GM19023 (cell line): ENCODE results near the gene CLEC2L.

Source experiments
- ATAC-seq: cut with Tn5 transposase; IDR thresholded peaks from one replicate; pipeline ENCODE4 v1.9.1; 2021; ENCODE audit warnings: mild to moderate bottlenecking, moderate library complexity; ENCODE audit not compliant: unreplicated experiment

Gene CLEC2L

GRCh38 chr7:139523199-139523941 lies at the start of gene CLEC2L:
CLEC2L (plus strand) TSS chr7:139523685; CDS start chr7:139523928, 243 bp downstream.
- no peak for ATAC-seq

- no peak for ATAC-seq
Observed at GRCh38 chr7:139476139-139476538, 47.3 kb upstream of the CLEC2L start.

- no peak for ATAC-seq
Observed at GRCh38 chr7:139476891-139477290, 46.6 kb upstream of the CLEC2L start.

DNA sequence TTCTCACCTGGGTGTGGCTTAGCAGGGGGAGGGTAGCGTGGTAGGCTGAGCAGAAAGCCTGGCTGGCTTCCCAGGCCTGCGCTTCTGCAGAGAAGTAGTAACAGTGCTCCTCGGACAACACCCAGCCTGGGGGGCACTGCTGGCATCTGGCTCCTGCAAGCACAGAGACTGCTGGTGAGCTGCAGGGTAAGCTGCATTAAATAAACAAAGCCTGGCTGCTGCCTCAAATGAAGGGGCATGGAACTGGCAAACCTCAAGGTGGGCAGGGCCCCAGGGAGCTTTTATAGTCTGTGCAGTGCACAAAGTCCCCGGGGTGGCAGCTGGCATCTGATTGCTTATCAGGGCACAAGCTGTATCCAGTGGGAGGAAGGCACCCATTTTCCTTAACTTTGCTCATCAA lies 43.9 kb upstream of the CLEC2L start:
- no peak for ATAC-seq

DNA sequence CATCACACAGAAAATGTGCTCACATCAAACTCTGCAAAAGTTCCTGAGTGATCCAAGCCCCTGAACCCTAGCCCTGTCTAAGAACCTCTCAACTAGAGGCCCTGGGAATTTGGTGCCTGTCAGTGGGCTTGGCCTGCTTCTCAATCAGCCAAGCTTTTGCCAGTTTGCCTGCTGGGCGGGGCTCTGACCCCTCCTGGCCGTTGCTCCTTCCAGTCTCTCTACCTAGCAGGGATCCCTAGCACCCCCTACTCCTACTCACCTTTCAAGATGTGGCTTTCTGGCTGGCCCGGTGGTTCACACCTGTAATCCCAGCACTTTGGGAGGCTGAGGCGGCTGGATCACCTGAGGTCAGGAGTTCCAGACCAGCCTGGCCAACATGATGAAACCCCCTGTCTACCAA lies 42.1 kb upstream of the CLEC2L start:
- no peak for ATAC-seq

DNA sequence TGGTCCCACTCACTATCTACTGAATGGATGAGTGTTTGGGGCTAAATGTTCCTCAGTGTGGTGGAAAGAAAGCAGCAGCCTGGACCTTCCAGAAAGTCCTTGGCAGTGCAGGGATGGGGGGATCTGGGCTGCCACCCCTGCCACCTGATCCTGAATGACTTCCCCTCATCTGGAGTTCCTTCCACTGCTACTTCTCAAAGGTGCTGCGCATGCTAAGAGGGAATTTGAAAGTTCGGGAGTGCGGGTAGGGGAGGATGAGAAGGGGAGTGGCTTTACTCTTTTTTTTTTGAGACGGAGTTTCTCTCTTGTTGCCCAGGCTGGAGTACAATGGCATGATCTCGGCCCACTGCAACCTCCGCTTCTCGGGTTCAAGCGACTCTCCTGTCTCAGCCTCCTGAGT lies 41.4 kb upstream of the CLEC2L start:
- no peak for ATAC-seq

GRCh38 chr7:139482662-139483466 lies 40.6 kb upstream of the CLEC2L start:
- peak; percentile 12 for ATAC-seq

DNA sequence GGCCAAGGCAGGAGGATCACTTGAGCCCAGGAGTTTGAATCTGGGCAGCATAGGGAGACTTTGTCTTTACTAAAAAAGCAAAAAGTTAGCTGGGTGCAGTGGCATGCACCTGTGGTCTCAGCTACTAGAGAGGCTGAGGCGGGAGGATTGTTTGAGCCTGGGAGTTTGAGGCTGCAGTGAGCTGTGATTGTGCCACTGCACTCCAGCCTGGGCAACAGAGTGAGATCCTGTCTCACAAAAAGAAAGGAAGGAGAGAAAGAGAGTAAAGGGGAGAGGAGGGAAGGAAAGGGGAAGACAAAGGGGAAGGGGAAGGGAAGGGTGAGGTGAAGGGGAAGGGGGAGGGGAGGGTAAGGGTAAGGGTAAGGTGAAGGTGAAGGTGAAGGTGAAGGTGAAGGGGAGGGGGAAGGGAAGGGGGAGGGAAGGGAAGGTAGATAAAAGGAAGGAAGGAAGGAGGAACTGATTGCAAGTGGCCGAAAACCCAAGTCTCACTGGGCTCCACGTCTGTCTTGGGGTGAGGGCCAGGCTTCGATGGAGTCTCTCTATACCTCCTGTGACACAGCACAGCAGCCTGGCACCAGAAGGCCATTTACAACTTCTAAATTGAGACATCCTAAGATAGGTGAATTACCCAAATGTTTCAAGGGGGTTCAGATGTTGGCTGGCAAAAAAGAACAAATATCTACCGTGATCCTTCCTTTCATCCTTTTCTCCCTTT lies 36.0 kb upstream of the CLEC2L start:
- ATAC-seq, result no peak

- no peak for ATAC-seq
Observed at GRCh38 chr7:139488810-139489209, 34.7 kb upstream of the CLEC2L start.

- no peak for ATAC-seq
Observed at GRCh38 chr7:139490130-139490529, 33.4 kb upstream of the CLEC2L start.

DNA sequence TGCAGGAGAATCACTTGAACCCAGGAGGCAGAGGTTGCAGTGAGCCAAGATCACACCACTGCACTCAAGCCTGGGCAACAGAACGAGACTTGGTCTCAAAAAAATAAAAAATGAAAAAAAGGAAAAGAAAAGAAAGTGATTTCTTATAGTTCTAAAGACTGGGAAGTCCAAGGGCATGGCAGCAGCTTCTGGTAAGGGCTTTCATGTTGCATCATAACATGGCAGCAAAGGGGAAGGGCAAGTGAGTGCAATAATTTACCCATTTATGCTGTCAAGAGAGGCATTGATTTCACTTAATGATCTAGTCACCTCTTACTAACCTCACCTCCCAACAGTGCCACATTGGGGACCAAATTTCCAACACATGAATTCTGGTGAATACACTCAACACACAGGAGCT lies 31.2 kb upstream of the CLEC2L start:
- no peak for ATAC-seq

DNA sequence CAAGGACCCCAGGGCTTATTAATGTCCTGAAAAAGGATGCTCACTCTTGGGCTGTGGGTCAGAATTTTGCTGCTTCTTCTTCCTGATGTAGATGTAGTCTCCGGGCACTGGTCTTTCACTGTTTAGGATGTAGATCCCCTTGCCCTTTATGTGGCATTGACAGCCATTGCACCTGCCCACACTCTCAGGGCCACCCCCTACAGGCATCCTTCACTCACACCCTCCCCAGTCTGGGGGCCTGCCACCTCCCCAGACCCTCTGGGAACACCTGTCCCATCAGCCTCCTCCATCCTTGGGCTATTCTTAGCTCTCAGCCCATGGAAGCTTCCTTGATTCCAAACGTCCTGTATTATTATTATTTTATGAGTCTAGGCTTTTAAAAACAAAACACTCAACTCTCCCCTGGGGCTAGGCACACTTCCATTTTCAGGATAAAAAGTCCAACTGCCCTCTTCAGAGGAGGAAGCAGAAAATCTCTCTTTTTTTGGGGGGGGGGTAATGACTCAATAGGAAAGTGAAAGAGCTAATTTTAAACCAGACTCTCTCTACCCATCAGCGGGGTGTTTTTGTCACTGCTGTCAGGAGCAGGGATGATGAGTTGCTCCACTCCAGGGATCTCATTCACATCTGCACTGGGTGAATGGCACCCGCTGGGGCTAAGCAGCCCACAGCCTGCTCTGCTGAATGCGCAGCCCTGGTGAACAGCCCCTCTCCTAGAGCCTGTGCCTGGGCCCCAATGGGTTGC lies 28.5 kb upstream of the CLEC2L start:
- ATAC-seq, result peak; percentile 59

DNA sequence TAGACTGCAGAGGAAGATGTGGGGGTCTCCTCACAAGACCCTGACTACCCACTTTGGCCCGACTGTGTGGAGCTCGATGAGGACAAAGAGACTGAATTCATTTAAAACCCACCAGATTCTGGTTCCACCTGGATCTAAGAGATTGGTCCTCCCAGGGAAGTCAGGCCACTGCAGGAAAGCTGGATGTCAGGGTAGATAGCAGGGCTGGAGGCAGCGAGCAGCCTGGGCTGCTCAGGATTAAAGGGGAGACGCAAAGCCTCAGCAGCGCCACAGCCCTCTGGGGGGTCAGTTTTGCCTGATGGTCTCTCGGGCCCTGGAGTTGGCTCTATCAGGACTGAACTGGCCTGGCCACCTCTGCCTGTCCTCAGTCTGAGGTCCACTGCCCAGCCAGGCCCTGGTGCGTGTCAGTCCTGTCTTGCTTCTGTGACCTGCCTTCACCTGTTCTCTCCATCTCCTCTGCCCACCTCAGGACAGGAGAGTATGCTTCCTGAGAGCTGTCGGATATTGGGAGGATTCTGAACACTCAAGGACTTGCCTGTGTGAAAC lies 27.8 kb upstream of the CLEC2L start:
- ATAC-seq, result peak; percentile 9

DNA sequence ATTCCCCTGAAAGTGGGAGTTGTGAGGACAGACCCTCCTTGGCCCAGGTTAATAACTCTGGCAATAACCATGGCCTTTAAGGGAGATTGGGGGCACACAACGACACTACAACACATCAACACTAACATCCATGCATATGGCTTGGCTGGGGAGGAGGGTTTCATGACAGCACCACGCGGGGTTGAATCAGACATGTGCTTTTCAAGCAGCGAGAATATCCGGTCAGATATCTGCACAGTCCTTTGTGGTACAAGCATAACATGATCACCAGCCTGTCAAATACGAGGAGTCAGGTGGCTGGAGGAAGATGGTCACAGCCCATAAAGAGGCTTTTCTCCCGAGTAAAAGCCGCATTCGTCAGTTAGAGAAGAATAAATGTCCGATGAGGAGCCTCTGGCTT lies 27.0 kb upstream of the CLEC2L start:
- ATAC-seq, result no peak

GRCh38 chr7:139500770-139501138 lies 22.7 kb upstream of the CLEC2L start:
- no peak for ATAC-seq

DNA sequence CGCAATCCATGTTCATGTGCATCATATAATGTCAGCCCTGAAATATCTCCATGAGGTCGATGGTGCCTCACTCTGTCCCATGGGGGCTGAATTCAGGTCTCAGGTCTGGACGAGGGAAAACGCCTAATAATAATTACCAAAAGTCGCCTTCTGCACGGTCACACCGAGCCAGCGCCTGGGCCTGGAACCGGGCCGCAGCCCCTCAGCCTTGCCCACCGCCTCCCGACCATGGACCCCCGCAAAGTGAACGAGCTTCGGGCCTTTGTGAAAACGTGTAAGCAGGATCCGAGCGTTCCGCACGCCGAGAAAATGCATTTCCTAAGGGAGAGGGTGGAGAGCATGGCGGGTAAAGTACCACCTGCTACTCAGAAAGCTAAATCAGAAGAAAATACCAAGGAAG lies 21.3 kb upstream of the CLEC2L start:
- no peak for ATAC-seq

DNA sequence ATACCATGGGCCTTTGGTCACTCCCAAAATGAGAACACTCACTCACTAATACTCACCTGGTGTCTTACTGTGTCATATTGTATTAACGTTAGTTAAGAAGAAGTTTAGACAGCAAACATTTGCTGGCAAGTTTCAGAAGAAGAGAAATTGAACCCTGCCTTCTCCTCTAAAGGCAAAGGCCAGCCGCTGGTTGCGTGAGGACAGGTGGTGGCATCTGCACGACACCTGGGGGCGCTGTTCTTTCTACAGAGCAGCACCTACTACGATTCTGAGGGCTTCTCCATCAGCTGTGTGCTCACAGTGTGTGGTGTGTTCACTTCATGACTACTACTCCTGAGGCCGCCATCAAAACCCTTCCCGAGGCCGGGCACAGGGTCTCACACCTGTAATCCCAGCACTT lies 17.9 kb upstream of the CLEC2L start:
- ATAC-seq, result no peak

GRCh38 chr7:139509535-139509934 lies 13.9 kb upstream of the CLEC2L start:
- no peak for ATAC-seq

DNA sequence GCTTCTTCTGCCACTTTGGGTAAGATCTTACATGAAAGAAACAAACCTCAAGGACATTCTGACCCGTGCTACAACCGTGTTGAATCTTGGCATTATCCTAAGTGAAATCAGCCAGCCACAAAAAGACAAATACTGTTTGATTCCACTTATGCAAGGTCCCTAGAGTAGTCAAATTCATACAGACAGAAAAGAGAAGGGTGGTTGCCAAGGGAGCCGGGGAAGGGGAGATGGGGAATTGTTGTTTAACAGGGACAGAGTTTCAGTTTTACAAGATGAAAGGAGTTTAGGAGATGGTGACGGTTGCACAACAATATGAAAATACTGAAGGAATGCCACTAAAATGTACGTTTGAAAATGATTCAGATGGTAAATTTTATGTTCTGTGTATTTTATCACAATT lies 12.2 kb upstream of the CLEC2L start:
- ATAC-seq, result no peak

GRCh38 chr7:139515266-139515665 lies 8.2 kb upstream of the CLEC2L start:
- no peak for ATAC-seq

DNA sequence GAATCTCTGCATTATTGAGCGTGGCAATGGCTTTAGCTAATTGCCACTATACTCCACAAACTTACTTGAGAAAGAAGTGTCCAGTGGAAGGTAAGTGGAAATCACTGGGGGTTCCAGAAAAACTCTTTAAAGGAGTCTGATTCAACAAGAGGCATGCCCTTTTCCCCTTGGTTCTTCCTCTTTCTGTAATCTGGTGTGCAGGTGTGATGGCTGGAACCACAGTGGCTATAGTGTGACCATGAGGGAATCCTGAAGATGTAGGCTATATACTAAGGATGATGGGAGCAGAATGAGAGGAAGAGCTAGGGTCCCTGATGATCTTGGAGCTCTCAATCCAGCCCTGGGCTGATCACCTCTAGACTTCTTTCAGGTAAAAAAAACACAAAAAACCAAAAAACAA lies 2.0 kb upstream of the CLEC2L start:
- ATAC-seq, result no peak
